Uterus (tissue), 4 donors: ENCODE results near the gene KHK. TPM values are rescaled to one million over a fixed set of nuclear protein-coding genes. Genes with fewer than 3 reads are reported as not detected.

Experiments used
- DNase-seq, 2 donors: peaks; one replicate each; pipeline ENCODE4 v3.0.0-alpha.2; 2019 to 2020
- H3K27ac ChIP-seq, 2 donors: fragments of 200-600 bp; sonication (generic); 1 replicate in 1 of 2; 2 replicates in 1 of 2; pipeline ENCODE4 v1.5.1; 2016 to 2018
- H3K27me3 ChIP-seq, 2 donors: fragments of 200-600 bp; sonication (generic); one replicate each; pipeline ENCODE4 v1.5.1; 2018 to 2019; ENCODE audit warnings: control low read depth in 1 of 2
- H3K36me3 ChIP-seq, 2 donors: fragments of 200-600 bp; sonication (generic); one replicate each; pipeline ENCODE4 v1.5.1; 2019; ENCODE audit warnings: control low read depth in 1 of 2
- H3K4me1 ChIP-seq, 2 donors: fragments of 200-600 bp; sonication (generic); one replicate each; pipeline ENCODE4 v1.5.1; 2018 to 2019; ENCODE audit warnings: control low read depth in 1 of 2
- H3K4me3 ChIP-seq, 2 donors: fragments of 200-600 bp; sonication (generic); 1 replicate in 1 of 2; 2 replicates in 1 of 2; pipeline ENCODE4 v1.5.1; 2018 to 2019; ENCODE audit warnings: mild to moderate bottlenecking in 1 of 2
- H3K9me3 ChIP-seq, 2 donors: fragments of 200-600 bp; sonication (generic); one replicate each; pipeline ENCODE4 v1.5.1; 2019; ENCODE audit warnings: control low read depth in 1 of 2
- POLR2A ChIP-seq, 2 donors: fragments of 450-650 bp; IDR thresholded peaks; one replicate each; pipeline ENCODE4 v1.6.1; 2016; ENCODE audit warnings: antibody characterized with exemption in 2 of 2, mild to moderate bottlenecking in 1 of 2, moderate library complexity in 1 of 2
- intact Hi-C: fragments of 100-400 bp; cut with DNase I; formaldehyde crosslinking; loops from one replicate; pipeline ENCODE4 v1.15.1; 2023; ENCODE audit warnings: low total_unique reads
- total RNA-seq, 4 donors: library from RNA; depleted of rRNA in 3 of 4; stranded (reverse); fragments of >200 nt in 3 of 4; gene quantifications; one replicate each; pipeline versions ENCODE4 v1.1.0 to v1.2.4, GENCODE V29; 2014 to 2023
- TF ChIP-seq, protein P1 (sequence below), 4 experiments: fragments of 200-600 bp in 2 of 4; fragments of 450-650 bp in 2 of 4; sonication (generic) in 2 of 4; IDR thresholded peaks; one replicate each; pipeline ENCODE4 v1.5.1; 2016 to 2019; ENCODE audit warnings: antibody characterized with exemption in 4 of 4, mild to moderate bottlenecking in 2 of 4, moderate library complexity in 1 of 4
- donor health status: DM: yes; HTN: yes; CAD: no.

The KHK gene
- total RNA-seq, 4 donors from 2014 or later: 1.0 to 21.6 (median 5.4) TPM

DNA sequence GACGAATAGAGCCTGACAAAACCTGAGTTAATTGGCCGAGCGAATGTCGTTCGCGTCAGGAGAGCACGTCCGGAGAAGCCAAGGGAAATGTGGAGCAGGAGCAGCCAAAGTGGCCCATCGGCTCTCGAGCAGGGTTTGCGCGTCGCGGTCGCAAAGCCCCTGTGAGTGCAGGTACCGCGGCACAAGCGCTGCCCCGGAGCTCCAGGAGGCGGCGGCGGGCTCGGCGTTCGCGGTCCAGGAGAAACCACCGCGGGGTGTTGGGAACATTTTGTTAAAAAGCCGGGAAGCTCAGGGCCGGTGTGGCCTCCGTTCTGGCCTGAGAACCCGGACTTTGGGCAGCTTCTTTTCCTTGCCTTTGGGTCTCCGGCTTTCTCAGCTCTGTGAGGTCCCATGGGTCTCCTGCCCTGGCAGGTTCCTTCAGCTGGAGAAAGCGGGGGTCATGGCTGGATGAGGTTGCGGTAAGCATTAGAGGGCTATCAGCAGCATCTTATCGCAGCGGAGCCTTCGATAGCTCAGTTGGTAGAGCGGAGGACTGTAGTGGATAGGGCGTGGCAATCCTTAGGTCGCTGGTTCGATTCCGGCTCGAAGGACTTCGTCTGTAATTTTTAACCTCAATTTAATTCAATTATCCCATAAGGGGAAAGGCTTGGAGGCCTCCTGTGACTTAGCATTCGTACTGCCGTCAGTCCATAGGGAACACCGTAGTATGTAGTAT, 36.1 kb upstream of the KHK start:
- Histone ChIP-seq H3K27ac (peak overlapping the region; percentile 94 to 100), H3K27me3 (no peaks in the 10 kb centered on the region), H3K4me1 (peaks cover 0 to 3% of the 10 kb centered on the region in 2 donors), H3K36me3 (no peaks in the 10 kb centered on the region), H3K4me3 (peak overlapping the region; percentile 75 to 96), H3K9me3 (no peaks in the 10 kb centered on the region)
- DNase-seq: peak; percentile 95 to 96
- TF ChIP-seq, protein P1, sequence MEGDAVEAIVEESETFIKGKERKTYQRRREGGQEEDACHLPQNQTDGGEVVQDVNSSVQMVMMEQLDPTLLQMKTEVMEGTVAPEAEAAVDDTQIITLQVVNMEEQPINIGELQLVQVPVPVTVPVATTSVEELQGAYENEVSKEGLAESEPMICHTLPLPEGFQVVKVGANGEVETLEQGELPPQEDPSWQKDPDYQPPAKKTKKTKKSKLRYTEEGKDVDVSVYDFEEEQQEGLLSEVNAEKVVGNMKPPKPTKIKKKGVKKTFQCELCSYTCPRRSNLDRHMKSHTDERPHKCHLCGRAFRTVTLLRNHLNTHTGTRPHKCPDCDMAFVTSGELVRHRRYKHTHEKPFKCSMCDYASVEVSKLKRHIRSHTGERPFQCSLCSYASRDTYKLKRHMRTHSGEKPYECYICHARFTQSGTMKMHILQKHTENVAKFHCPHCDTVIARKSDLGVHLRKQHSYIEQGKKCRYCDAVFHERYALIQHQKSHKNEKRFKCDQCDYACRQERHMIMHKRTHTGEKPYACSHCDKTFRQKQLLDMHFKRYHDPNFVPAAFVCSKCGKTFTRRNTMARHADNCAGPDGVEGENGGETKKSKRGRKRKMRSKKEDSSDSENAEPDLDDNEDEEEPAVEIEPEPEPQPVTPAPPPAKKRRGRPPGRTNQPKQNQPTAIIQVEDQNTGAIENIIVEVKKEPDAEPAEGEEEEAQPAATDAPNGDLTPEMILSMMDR (IDR thresholded peaks at IDR 0.05): peak; percentile 26 to 73 (median 60)
- peak in 1 of 2 donors; percentile 11 for TF ChIP-seq POLR2A (IDR thresholded peaks at IDR 0.05)
- intact Hi-C loops: loop anchor here (2.0 kb wide), 1 partner anchor 28 kb away; the partner anchor contains the start of gene EMILIN1

DNA sequence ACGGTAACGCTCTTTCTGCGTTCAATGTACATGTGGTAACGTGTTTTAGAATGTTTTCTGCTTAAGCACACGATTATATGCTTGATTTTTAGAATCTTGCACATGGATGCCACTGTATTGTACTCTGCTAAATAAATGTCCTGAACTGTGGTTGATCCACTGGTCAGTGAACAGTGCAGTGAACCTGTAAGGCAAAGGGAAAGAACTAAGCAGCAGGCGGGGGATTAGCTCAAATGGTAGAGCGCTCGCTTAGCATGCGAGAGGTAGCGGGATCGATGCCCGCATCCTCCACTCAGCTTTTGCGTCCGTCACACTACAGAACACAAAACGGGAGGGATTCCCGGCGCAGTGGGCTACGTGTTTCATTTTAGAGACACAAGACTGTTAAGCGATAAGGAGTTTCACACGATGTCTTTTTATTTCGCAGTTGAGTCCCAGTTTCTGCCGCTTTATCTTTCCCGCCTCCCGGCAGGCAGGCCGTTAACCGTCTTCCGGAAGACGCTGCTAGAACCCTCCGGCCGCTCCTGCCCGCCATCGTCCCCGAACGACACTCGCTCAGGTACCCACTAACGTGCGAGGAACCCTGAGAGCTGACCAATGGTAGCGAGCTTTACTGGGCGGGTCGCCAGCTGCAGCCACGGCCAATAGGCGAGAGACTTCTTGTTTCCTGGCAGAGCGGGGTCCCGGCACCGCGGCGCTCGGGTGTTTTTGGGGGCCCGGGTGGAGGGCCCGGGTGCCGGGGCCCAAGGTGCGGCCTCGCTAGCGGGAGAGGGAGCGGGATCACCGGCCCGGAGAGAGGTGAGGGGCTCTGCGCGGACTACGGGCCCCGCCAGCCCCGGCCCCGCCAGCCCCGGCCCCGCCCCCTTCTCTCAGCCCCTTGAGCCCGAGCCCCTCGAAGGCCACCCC, 35.3 kb upstream of the KHK start, which contains the start of gene AGBL5:
TSS of gene AGBL5 (plus strand) at position 673 of the 906 bp plus-strand sequence. CDS start 1,291 bp downstream, outside the sequence.
- Histone ChIP-seq H3K9me3 (no peaks in the 10 kb centered on the region), H3K36me3 (no peaks in the 10 kb centered on the region), H3K4me3 (peak within 1 kb of the TSS; percentile 75 to 96), H3K27ac (peak within 1 kb of the TSS; percentile 94 to 100), H3K27me3 (no peaks in the 10 kb centered on the region), H3K4me1 (peaks cover 0 to 3% of the 10 kb centered on the region in 2 donors)
- peak; percentile 96 to 98 for DNase-seq
- intact Hi-C loops: loop anchor here (2.0 kb wide), 1 partner anchor 28 kb away; the partner anchor contains the start of gene EMILIN1
- peak; percentile 63 to 72 for TF ChIP-seq POLR2A (IDR thresholded peaks at IDR 0.05)
- TF ChIP-seq, protein P1 (IDR thresholded peaks at IDR 0.05): no peak

DNA sequence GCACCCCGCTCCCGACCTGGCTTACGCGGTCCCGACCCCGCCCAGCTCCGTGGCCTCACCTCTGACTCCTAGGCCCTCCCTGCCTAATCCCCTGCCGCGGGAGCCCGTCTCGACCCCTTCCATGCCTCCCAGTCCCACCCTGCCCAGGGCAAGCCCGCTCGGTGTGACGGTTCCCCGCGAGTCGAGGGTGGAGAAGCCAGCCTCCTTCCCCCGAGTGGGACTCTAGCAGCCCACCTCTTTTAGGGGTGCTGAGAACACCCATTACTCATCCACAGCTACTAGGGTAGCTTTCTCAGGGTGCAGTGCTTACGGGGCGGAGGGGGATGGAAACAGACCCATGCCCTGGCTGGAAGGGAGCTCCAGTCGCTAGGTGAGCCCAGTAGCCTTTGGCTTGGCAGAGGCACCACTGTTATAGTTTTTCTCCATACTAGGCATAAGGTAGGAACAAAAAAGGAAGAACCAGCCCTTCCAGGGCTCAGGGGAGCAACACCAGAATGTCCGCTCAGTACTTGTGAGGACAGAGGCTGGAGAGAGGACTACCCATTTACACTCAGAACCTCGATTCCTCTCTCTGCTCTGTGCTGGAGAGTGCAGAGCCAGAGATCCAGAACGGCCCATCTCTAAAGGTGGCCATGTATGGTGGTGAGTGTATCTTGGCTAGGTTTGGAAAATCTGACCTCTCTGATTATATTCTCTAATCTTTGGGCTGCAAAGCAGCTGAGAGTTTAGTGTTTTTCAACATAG, 34.5 kb upstream of the KHK start:
- H3K27me3 ChIP-seq: no peaks in the 10 kb centered on the region
- peak overlapping the region; percentile 75 to 96 for H3K4me3 ChIP-seq
- intact Hi-C loops: loop anchor here (2.0 kb wide), 1 partner anchor 27 kb away; the partner anchor contains the start of gene EMILIN1
- peaks cover 0 to 3% of the 10 kb centered on the region in 2 donors for H3K4me1 ChIP-seq
- no peaks in the 10 kb centered on the region for H3K9me3 ChIP-seq
- peak overlapping the region; percentile 94 to 100 for H3K27ac ChIP-seq
- no peaks in the 10 kb centered on the region for H3K36me3 ChIP-seq
- peak in 1 of 2 donors; percentile 60 for DNase-seq
- TF ChIP-seq POLR2A (IDR thresholded peaks at IDR 0.05): no peak
- TF ChIP-seq, protein P1 (IDR thresholded peaks at IDR 0.05): no peak

DNA sequence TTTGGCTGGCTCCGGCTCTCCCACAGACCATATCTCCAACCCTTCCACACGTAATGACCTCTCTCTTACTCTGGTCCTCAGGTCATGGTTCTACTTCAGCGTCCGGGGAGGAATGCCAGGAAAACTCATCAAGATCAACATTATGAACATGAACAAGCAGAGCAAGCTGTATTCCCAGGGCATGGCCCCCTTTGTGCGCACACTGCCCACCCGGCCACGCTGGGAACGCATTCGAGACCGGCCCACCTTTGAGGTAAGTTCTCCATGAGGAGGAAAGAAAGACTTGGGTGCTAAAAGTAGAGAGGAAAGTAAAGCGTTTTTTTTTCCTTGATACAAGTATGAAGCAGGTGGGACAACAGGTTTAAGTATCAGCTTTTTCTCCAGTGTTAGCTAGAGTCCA, 33.3 kb upstream of the KHK start:
- H3K4me1 ChIP-seq: peaks cover 0 to 3% of the 10 kb centered on the region in 2 donors
- H3K9me3 ChIP-seq: no peaks in the 10 kb centered on the region
- intact Hi-C loops: no loop called here
- no peaks in the 10 kb centered on the region for H3K27me3 ChIP-seq
- no peaks in the 10 kb centered on the region for H3K36me3 ChIP-seq
- TF ChIP-seq, protein P1 (IDR thresholded peaks at IDR 0.05): no peak
- no peak for TF ChIP-seq POLR2A (IDR thresholded peaks at IDR 0.05)
- DNase-seq: no peak
- H3K4me3 ChIP-seq: no peak overlapping the region
- no peak overlapping the region for H3K27ac ChIP-seq
